Measurements from ENCODE around the gene CDK17.
A peak's percentile ranks its signal among the peaks of the same experiment; 100 is the strongest.

Gene CDK17

DNA sequence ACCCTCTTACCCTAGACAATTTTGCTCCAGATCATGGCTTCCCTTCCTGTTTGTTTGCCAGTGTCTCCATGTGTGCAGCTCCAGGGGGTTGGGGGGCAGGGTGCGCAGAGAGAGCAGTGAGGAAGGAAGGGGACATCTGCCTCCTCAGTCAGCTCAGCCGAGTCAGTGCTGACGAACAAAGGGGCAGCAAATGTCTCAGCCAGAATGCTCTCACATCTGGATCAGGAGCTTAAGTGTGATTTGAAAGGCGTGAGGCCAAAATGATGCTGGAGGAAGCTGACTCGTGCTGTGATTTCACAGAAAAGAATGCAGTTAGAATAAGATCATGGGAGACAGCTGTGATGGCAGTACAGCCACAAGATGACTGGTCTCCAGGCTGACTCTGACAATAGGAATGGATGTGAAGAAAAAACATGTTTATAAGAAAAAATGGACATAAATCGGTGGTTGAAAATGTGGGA, 27.1 kb upstream of the CDK17 start:
- TF ChIP-seq, protein P1, sequence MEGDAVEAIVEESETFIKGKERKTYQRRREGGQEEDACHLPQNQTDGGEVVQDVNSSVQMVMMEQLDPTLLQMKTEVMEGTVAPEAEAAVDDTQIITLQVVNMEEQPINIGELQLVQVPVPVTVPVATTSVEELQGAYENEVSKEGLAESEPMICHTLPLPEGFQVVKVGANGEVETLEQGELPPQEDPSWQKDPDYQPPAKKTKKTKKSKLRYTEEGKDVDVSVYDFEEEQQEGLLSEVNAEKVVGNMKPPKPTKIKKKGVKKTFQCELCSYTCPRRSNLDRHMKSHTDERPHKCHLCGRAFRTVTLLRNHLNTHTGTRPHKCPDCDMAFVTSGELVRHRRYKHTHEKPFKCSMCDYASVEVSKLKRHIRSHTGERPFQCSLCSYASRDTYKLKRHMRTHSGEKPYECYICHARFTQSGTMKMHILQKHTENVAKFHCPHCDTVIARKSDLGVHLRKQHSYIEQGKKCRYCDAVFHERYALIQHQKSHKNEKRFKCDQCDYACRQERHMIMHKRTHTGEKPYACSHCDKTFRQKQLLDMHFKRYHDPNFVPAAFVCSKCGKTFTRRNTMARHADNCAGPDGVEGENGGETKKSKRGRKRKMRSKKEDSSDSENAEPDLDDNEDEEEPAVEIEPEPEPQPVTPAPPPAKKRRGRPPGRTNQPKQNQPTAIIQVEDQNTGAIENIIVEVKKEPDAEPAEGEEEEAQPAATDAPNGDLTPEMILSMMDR (IDR thresholded peaks at IDR 0.05; ENCODE audit: low read depth, low read length) = no peak
- peak overlapping the region; percentile 21 for H3K4me3 ChIP-seq (ENCODE audit: low read depth, low read length)
- peak; percentile 100 for DNase-seq (ENCODE audit: low read depth, low spot score)
- in situ Hi-C loops (cut with HindIII; ENCODE audit: low sequenced_read_pairs) = no loop called here

DNA sequence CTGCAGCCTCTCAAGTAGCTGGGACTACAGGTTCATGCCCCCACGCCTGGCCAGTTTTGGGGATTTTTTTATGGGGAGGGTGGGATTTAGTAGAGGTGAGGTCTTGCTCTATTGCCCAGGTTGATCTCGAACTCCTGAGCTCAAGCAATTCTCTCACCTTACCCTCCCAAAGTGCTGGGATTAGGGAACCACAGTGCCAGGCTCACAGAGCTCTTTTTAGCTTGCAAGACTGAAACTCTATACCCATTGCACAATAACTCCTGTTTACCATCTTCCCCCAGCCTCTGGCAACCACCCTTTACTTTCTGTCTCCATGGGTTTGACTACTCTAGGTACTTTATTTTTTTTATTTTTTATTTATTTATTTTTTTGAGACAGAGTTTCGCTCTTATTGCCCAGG, 25.7 kb upstream of the CDK17 start:
- TF ChIP-seq, protein P1 (IDR thresholded peaks at IDR 0.05; ENCODE audit: low read depth, low read length) = no peak
- DNase-seq (ENCODE audit: low read depth, low spot score) = peak; percentile 54
- no peak overlapping the region for H3K4me3 ChIP-seq (ENCODE audit: low read depth, low read length)
- in situ Hi-C loops (cut with HindIII; ENCODE audit: low sequenced_read_pairs) = no loop called here

DNA sequence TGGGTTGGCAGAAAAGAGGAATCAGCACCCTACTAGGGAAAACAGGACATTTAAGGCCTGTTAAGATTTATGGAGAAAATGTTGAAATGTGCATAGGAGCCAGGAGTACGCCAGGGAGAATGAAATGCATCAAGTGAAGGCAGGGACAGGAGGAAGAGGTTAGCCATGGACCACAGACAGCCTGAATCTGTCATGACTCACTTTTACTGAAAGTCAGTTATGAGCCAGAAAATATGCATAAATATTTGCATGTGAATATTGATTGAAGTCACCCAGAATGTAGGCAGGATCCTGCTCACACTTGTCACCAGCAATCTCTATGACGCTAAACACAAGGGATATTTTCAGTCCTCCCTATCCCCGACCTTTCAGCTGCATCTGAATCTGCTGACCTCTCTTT, 25.1 kb upstream of the CDK17 start:
- TF ChIP-seq, protein P1 (IDR thresholded peaks at IDR 0.05; ENCODE audit: low read depth, low read length) = no peak
- in situ Hi-C loops (cut with HindIII; ENCODE audit: low sequenced_read_pairs) = no loop called here
- H3K4me3 ChIP-seq (ENCODE audit: low read depth, low read length) = no peak overlapping the region
- peak; percentile 91 for DNase-seq (ENCODE audit: low read depth, low spot score)

DNA sequence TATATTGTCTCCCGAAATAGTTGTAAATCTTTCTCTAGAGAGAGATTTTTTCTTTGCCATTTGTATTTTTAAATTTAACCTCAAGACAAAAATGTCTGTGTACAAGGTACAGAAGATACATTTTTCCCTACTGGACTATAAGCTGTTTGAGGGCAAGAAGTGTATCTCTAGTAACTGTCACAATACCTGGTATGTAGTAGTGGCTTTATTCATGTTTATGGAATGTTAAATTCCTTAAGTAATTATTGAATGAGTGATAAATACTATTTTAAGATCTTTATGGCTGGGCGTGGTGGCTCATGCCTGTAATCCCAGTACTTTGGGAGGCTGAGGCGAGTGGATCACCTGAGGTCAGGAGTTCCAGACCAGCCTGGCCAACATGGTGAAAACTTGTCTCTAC, 24.4 kb upstream of the CDK17 start:
- DNase-seq (ENCODE audit: low read depth, low spot score) = no peak
- TF ChIP-seq, protein P1 (IDR thresholded peaks at IDR 0.05; ENCODE audit: low read depth, low read length) = no peak
- no peak overlapping the region for H3K4me3 ChIP-seq (ENCODE audit: low read depth, low read length)
- in situ Hi-C loops (cut with HindIII; ENCODE audit: low sequenced_read_pairs) = no loop called here

DNA sequence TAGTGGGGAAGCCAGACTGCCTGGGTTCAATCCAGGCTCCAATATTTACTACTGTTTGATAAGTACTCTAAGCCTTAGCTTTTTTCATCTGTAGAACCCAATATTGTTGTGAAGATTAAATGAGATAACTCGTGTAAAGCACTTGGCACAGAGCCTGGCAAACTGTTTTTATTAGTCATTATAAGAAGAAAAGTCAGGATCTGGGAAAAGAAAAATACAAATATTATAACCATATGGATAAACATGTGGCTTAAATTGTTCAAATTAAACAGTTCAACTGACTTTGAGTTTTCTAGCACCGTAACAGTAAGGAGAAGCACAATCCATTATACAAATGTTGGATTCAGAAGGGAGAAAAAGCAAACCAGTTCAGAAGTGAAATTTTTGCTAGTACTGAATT, 22.0 kb upstream of the CDK17 start:
- peak; percentile 65 for DNase-seq (ENCODE audit: low read depth, low spot score)
- H3K4me3 ChIP-seq (ENCODE audit: low read depth, low read length) = no peak overlapping the region
- in situ Hi-C loops (cut with HindIII; ENCODE audit: low sequenced_read_pairs) = no loop called here
- TF ChIP-seq, protein P1 (IDR thresholded peaks at IDR 0.05; ENCODE audit: low read depth, low read length) = no peak

DNA sequence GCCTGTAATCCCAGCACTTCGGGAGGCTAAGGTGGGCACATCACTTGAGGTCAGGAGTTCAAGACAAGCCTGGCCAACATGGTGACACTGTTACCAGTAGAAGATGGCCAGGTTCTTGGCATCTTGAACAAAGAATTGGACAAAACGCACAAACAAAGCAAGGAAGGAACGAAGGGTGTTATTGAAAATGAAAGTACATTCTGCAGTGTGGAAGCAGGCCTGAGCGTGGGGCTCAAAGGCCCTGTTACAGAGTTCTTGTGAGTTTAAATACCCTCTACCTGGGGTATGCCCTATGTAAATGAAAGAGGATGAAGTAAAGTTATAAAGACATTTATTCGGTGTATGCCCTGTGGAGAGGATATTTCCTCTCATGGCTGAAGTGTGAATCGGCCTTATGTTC, 20.8 kb upstream of the CDK17 start:
- TF ChIP-seq, protein P1 (IDR thresholded peaks at IDR 0.05; ENCODE audit: low read depth, low read length) = no peak
- in situ Hi-C loops (cut with HindIII; ENCODE audit: low sequenced_read_pairs) = no loop called here
- H3K4me3 ChIP-seq (ENCODE audit: low read depth, low read length) = no peak overlapping the region

More for the DNA sequence above, 20.8 kb upstream of the CDK17 start:
- DNase-seq (ENCODE audit: low read depth, low spot score) = no peak
